GM12891 (cell line): Measurements from ENCODE around the gene ZNF536.

Experiments used
- PAX5 ChIP-seq: IDR thresholded peaks from 2 replicates; pipeline ENCODE4 v1.6.1; 2011; ENCODE audit warnings: low read length, moderate library complexity, mild to moderate bottlenecking; ENCODE audit not compliant: insufficient read depth, severe bottlenecking
- POLR2A ChIP-seq: IDR thresholded peaks from 2 replicates; pipeline ENCODE4 v1.6.1; 2011; ENCODE audit warnings: low read depth, low read length, control low read depth
- POLR2AphosphoS5 ChIP-seq: IDR thresholded peaks from 2 replicates; pipeline ENCODE4 v1.6.1; 2011; ENCODE audit warnings: low read depth, low read length, control low read depth
- POU2F2 ChIP-seq: IDR thresholded peaks from 2 replicates; pipeline ENCODE4 v1.6.1; 2011; ENCODE audit warnings: low read depth, mild to moderate bottlenecking, control low read depth, low read length, moderate library complexity
- SPI1 ChIP-seq: IDR thresholded peaks from 2 replicates; pipeline ENCODE4 v1.6.1; 2011; ENCODE audit warnings: low read depth, low read length, control low read depth
- TAF1 ChIP-seq: IDR thresholded peaks from 2 replicates; pipeline ENCODE4 v1.6.1; 2011; ENCODE audit warnings: low read depth, low read length, control low read depth

- TF ChIP-seq POLR2AphosphoS5 (no peak), SPI1 (no peak), POLR2A (no peak), TAF1 (no peak), PAX5 (no peak), POU2F2 (no peak)
Observed at GRCh38 chr19:30513082-30513411, 140.9 kb downstream of the ZNF536 start.
